ENCODE results near the gene SMIM1. TPM values are rescaled to one million over a fixed set of nuclear protein-coding genes. Genes with fewer than 3 reads are reported as not detected.

The SMIM1 gene
- total and polyA plus RNA-seq, 2 experiments from 2014 or later, result not detected

DNA sequence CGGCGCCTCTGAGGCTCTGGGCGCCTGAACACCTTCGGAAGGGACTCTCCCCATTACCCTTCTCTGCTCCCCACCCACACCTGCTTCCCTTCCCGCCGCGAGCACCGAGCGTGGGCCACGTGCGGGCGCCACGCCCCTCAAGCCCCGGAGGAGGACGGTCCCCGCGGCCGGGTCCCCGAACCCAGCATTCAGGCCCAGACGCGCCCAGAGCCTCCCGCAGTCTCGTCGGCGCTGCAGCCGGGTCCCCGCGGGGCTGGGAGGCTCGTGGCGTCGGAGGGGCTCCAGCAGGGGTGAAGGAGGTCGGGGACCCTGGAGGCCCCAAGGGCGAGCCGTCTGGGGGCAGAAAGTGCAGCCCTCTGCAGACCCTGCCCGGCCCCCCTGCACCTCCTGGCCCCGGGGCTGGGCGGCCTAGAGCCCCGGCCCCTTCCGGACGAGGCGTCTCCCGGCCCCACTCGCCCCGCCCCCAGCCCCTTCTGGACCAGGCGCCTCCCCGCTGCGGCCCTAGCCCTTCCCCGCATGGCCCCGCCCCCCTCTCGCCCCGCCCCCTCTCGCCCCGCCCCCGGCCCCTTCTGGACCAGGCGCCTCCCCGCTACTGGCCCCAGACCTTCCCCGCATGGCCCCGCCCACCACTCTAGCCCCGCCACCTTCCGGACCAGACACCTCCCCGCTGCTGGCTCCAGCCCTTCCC is 378 bp upstream of the SMIM1 start:
- no peaks in the 10 kb centered on the region for H3K4me1 ChIP-seq (ENCODE audit: insufficient read depth)
- no peak overlapping the region for H3K27ac ChIP-seq
- peaks cover 4% of the 10 kb centered on the region; the same call in 1 of the 2 replicates for H3F3A ChIP-seq (ENCODE audit: insufficient read depth)
- H4K20me1 ChIP-seq (ENCODE audit: insufficient read depth), result no peaks in the 10 kb centered on the region
- H3K4me2 ChIP-seq (ENCODE audit: unreplicated experiment), result peak overlapping the region; percentile 42
- DNase-seq, result peak; percentile 70
- in situ Hi-C loops (cut with MboI), result no loop called here
- H3K4me3 ChIP-seq, result peak overlapping the region; percentile 59
- H3K27me3 ChIP-seq (replicated peaks; ENCODE audit: insufficient read depth), result 0 out of 2 replicates have a peak, but pooled peaks cover 3% of the 10 kb centered on the region
- TF ChIP-seq EZH2phosphoT487 (IDR thresholded peaks at IDR 0.05; ENCODE audit: insufficient read depth, low read depth), result no peak
- TF ChIP-seq EZH2 (IDR thresholded peaks at IDR 0.05; ENCODE audit: insufficient read depth, poor library complexity, severe bottlenecking), result no peak
- H3K9me3 ChIP-seq (ENCODE audit: low read depth), result no peaks in the 10 kb centered on the region
- no peak overlapping the region for H3K9ac ChIP-seq
- H3K9me2 ChIP-seq (ENCODE audit: insufficient read depth), result no peaks in the 10 kb centered on the region
- WGBS, 2 experiments (ENCODE audit: low coverage in 1 of 2, low lambda C conversion rate in 2 of 2, missing lambda C conversion rate in 2 of 2), result 1 to 3% methylated on average over 16 to 46 of the region's 61 CpGs
- H3K36me3 ChIP-seq (ENCODE audit: low read depth), result no peaks in the 10 kb centered on the region
- H2AFZ ChIP-seq, result peak overlapping the region; percentile 67; the same call in 1 of the 2 replicates
- no peaks in the 10 kb centered on the region for H3K79me2 ChIP-seq (ENCODE audit: insufficient read depth)

DNA sequence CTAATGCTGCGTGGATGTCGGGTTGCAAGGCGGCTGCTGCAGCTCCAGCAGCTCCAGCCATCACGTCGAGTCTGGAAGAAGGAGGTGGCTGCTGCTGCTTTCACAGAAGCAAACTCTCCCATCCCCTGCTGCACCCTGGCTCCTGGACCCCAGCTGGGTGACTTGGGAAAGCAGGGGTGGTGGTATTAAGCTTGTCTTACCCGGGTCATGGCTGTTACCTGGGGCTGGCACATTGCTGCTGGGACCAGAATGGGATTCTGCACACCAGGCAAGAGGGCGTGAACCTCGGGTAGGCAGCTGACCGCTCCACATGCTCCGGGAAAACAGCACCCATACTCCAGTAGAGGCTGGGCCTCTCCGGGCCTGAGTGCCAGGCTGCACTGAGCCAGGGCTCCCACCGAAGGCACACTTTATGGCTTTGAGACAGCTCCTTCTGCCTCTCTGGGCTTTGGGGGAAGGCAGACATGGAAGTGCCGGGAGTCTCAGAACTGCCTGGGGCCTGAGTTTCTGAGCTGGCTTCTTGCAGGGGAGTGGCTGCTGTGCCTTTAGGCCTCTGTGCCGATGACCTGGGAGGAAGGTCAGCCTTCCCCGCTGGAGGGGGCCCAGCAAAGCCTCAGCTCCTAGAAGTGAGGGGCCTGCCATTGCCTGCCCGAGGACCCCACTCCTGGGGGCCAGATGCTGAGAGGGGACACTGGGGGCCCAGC is 1.2 kb downstream of the SMIM1 start:
- Histone ChIP-seq H3K27me3 (replicated peaks; ENCODE audit: insufficient read depth) (0 out of 2 replicates have a peak, but pooled peaks cover 3% of the 10 kb centered on the region), H3K27ac (no peak overlapping the region), H3K9ac (no peak overlapping the region), H2AFZ (no peak overlapping the region), H4K20me1 (ENCODE audit: insufficient read depth) (no peaks in the 10 kb centered on the region), H3K9me3 (ENCODE audit: low read depth) (no peaks in the 10 kb centered on the region), H3K4me1 (ENCODE audit: insufficient read depth) (no peaks in the 10 kb centered on the region), H3K36me3 (ENCODE audit: low read depth) (no peaks in the 10 kb centered on the region), H3K4me2 (ENCODE audit: unreplicated experiment) (no peak overlapping the region), H3K4me3 (no peak overlapping the region), H3K79me2 (ENCODE audit: insufficient read depth) (no peaks in the 10 kb centered on the region), H3K9me2 (ENCODE audit: insufficient read depth) (no peaks in the 10 kb centered on the region), H3F3A (ENCODE audit: insufficient read depth) (peaks cover 4% of the 10 kb centered on the region; the same call in 1 of the 2 replicates)
- in situ Hi-C loops (cut with MboI), result no loop called here
- DNase-seq, result peak; percentile 24
- 62 to 63% methylated on average over 15 to 16 of the region's 16 CpGs for WGBS, 2 experiments (ENCODE audit: low coverage in 1 of 2, low lambda C conversion rate in 2 of 2, missing lambda C conversion rate in 2 of 2)
- TF ChIP-seq EZH2 (IDR thresholded peaks at IDR 0.05; ENCODE audit: insufficient read depth, poor library complexity, severe bottlenecking) (no peak), EZH2phosphoT487 (IDR thresholded peaks at IDR 0.05; ENCODE audit: insufficient read depth, low read depth) (no peak)

DNA sequence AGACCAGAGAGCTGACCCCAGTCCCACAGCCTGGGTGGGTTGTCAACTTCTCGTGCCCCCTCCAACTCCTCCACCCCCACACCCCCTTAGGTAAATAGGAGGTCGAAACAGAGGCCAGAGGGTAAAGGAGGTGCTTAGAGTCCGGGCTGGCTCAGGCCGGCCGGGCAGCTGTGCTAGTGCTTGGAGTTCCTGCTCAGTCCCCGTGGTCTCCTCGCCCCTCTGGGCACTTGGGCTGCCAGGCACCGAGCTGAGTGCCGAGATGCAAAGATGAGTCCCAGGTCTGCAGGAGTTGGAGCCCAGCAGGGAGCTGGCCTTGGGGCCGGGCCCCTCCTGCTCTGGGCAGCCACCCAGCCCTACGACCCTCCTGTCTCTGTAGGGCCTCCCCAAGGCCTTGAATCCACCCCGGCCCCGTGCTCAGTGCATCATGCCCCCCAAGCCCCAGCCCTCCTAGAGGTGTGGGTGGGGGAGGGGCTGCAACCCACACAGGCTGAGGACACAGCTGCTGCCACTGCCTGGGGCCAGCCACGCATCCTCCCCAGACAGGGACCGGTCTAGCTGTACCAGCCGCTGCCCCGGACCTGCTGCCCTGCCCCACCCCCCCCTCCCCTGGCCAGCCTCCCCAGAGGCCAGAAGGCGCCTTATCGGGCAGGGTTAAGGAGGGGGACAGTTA is 1.9 kb downstream of the SMIM1 start:
- no peak overlapping the region for H3K4me3 ChIP-seq
- DNase-seq, result no peak
- H3K9me2 ChIP-seq (ENCODE audit: insufficient read depth), result no peaks in the 10 kb centered on the region
- H3K4me2 ChIP-seq (ENCODE audit: unreplicated experiment), result no peak overlapping the region
- 0 out of 2 replicates have a peak, but pooled peaks cover 3% of the 10 kb centered on the region for H3K27me3 ChIP-seq (replicated peaks; ENCODE audit: insufficient read depth)
- H3K4me1 ChIP-seq (ENCODE audit: insufficient read depth), result no peaks in the 10 kb centered on the region
- 86 to 92% methylated on average over 10 to 19 of the region's 19 CpGs for WGBS, 2 experiments (ENCODE audit: low coverage in 1 of 2, low lambda C conversion rate in 2 of 2, missing lambda C conversion rate in 2 of 2)
- in situ Hi-C loops (cut with MboI), result no loop called here
- H3K27ac ChIP-seq, result no peak overlapping the region
- no peaks in the 10 kb centered on the region for H3K79me2 ChIP-seq (ENCODE audit: insufficient read depth)
- H3F3A ChIP-seq (ENCODE audit: insufficient read depth), result peaks cover 4% of the 10 kb centered on the region; the same call in 1 of the 2 replicates
- no peaks in the 10 kb centered on the region for H4K20me1 ChIP-seq (ENCODE audit: insufficient read depth)
- no peaks in the 10 kb centered on the region for H3K36me3 ChIP-seq (ENCODE audit: low read depth)
- no peak overlapping the region for H2AFZ ChIP-seq
- H3K9me3 ChIP-seq (ENCODE audit: low read depth), result no peaks in the 10 kb centered on the region
- no peak overlapping the region for H3K9ac ChIP-seq
- TF ChIP-seq EZH2 (IDR thresholded peaks at IDR 0.05; ENCODE audit: insufficient read depth, poor library complexity, severe bottlenecking) (no peak), EZH2phosphoT487 (IDR thresholded peaks at IDR 0.05; ENCODE audit: insufficient read depth, low read depth) (no peak)

DNA sequence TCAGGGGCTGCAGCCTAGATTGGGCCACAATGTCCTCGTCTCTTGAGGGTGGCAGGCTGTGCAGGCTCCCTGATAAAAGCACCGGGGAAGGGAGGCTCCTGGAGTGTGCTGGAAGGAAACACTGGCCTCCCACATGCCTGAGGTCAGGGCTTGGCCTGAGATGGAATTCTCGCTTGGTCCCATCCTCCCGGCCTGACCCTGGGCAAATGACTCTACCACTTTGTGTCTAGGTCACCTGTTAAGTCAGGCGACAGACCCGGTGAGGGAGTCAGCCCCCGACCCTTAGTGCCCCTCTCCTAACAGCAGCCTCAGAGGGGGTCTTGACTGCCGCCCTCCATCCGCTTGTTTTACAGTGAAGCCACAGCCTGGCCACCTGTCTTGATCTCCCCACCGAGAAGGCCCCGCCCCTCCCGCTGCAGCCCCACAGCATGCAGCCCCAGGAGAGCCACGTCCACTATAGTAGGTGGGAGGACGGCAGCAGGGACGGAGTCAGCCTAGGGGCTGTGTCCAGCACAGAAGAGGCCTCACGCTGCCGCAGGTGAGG is 2.5 kb downstream of the SMIM1 start:
- in situ Hi-C loops (cut with MboI), result no loop called here
- Histone ChIP-seq H3K27ac (no peak overlapping the region), H4K20me1 (ENCODE audit: insufficient read depth) (no peaks in the 10 kb centered on the region), H3K79me2 (ENCODE audit: insufficient read depth) (no peaks in the 10 kb centered on the region), H3K9me2 (ENCODE audit: insufficient read depth) (no peaks in the 10 kb centered on the region), H3K9me3 (ENCODE audit: low read depth) (no peaks in the 10 kb centered on the region), H3K9ac (no peak overlapping the region), H2AFZ (no peak overlapping the region), H3F3A (ENCODE audit: insufficient read depth) (peaks cover 4% of the 10 kb centered on the region; the same call in 1 of the 2 replicates), H3K27me3 (replicated peaks; ENCODE audit: insufficient read depth) (0 out of 2 replicates have a peak, but pooled peaks cover 3% of the 10 kb centered on the region), H3K4me2 (ENCODE audit: unreplicated experiment) (no peak overlapping the region), H3K4me1 (ENCODE audit: insufficient read depth) (no peaks in the 10 kb centered on the region), H3K36me3 (ENCODE audit: low read depth) (0 out of 2 replicates have a peak, but pooled peaks cover 3% of the 10 kb centered on the region), H3K4me3 (no peak overlapping the region)
- peak; percentile 24 for DNase-seq
- 67 to 71% methylated on average over 17 of the region's 17 CpGs for WGBS, 2 experiments (ENCODE audit: low coverage in 1 of 2, low lambda C conversion rate in 2 of 2, missing lambda C conversion rate in 2 of 2)
- TF ChIP-seq EZH2phosphoT487 (IDR thresholded peaks at IDR 0.05; ENCODE audit: insufficient read depth, low read depth) (no peak), EZH2 (IDR thresholded peaks at IDR 0.05; ENCODE audit: insufficient read depth, poor library complexity, severe bottlenecking) (no peak)
